ENCODE results near the gene SMIM41. TPM values are rescaled to one million over a fixed set of nuclear protein-coding genes. Genes with fewer than 3 reads are reported as not detected.

The SMIM41 gene
- total and polyA plus RNA-seq, 8 donors = 0.47 to 6.9 (median 3.7) TPM

GRCh38 chr12:52061470-52062166, 17.9 kb upstream of the SMIM41 start:
- peaks cover 0 to 30% of the 10 kb centered on the region in 2 donors for H3K36me3 ChIP-seq
- no peak overlapping the region for H3K4me3 ChIP-seq
- DNase-seq (no peak), ATAC-seq (no peak)
- TF ChIP-seq, protein P1, sequence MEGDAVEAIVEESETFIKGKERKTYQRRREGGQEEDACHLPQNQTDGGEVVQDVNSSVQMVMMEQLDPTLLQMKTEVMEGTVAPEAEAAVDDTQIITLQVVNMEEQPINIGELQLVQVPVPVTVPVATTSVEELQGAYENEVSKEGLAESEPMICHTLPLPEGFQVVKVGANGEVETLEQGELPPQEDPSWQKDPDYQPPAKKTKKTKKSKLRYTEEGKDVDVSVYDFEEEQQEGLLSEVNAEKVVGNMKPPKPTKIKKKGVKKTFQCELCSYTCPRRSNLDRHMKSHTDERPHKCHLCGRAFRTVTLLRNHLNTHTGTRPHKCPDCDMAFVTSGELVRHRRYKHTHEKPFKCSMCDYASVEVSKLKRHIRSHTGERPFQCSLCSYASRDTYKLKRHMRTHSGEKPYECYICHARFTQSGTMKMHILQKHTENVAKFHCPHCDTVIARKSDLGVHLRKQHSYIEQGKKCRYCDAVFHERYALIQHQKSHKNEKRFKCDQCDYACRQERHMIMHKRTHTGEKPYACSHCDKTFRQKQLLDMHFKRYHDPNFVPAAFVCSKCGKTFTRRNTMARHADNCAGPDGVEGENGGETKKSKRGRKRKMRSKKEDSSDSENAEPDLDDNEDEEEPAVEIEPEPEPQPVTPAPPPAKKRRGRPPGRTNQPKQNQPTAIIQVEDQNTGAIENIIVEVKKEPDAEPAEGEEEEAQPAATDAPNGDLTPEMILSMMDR (IDR thresholded peaks at IDR 0.05) = no peak
- H3K9me3 ChIP-seq = no peaks in the 10 kb centered on the region
- no peaks in the 10 kb centered on the region for H3K4me1 ChIP-seq
- intact Hi-C loops (cut with DNase I) = no loop called here
- H3K27me3 ChIP-seq = no peaks in the 10 kb centered on the region
- H3K27ac ChIP-seq = no peak overlapping the region

- Histone ChIP-seq H3K36me3 (peaks cover 0 to 22% of the 10 kb centered on the region in 2 donors), H3K9me3 (no peaks in the 10 kb centered on the region), H3K4me1 (no peaks in the 10 kb centered on the region), H3K27me3 (peaks cover 0 to 5% of the 10 kb centered on the region in 2 donors), H3K4me3 (no peak overlapping the region), H3K27ac (no peak overlapping the region)
- intact Hi-C loops (cut with DNase I) = no loop called here
- TF ChIP-seq, protein P1 (IDR thresholded peaks at IDR 0.05) = no peak
- no peak for DNase-seq
- ATAC-seq = no peak
These were observed 17.1 kb upstream of the SMIM41 start for GRCh38 chr12:52062167-52063081.

- DNase-seq (no peak), ATAC-seq (no peak)
- peaks cover 0 to 13% of the 10 kb centered on the region in 2 donors for H3K36me3 ChIP-seq
- no peak overlapping the region for H3K27ac ChIP-seq
- peaks cover 0 to 5% of the 10 kb centered on the region in 2 donors for H3K27me3 ChIP-seq
- intact Hi-C loops (cut with DNase I) = no loop called here
- TF ChIP-seq, protein P1 (IDR thresholded peaks at IDR 0.05) = no peak
- H3K4me1 ChIP-seq = no peaks in the 10 kb centered on the region
- no peaks in the 10 kb centered on the region for H3K9me3 ChIP-seq
- no peak overlapping the region for H3K4me3 ChIP-seq
These were observed 16.2 kb upstream of the SMIM41 start for GRCh38 chr12:52063082-52063924.

GRCh38 chr12:52063981-52064649, 15.4 kb upstream of the SMIM41 start:
- peaks cover 0 to 5% of the 10 kb centered on the region in 2 donors for H3K36me3 ChIP-seq
- ATAC-seq = no peak
- H3K9me3 ChIP-seq = no peaks in the 10 kb centered on the region
- H3K4me3 ChIP-seq = no peak overlapping the region
- TF ChIP-seq, protein P1 (IDR thresholded peaks at IDR 0.05) = no peak
- peaks cover 0 to 5% of the 10 kb centered on the region in 2 donors for H3K27me3 ChIP-seq
- H3K4me1 ChIP-seq = peaks cover 0 to 3% of the 10 kb centered on the region in 2 donors
- no peak for DNase-seq
- intact Hi-C loops (cut with DNase I) = no loop called here
- H3K27ac ChIP-seq = no peak overlapping the region

All from left lung (tissue), 10 donors.